Left ventricle myocardium inferior (tissue), 1 donor: ENCODE results near the gene CEP85L. TPM values are rescaled to one million over a fixed set of nuclear protein-coding genes. Genes with fewer than 3 reads are reported as not detected.

Experiments used
- DNase-seq: peaks from one replicate; pipeline ENCODE4 v3.0.0-alpha.2; 2020
- H3K27ac ChIP-seq: fragments of 200-600 bp; replicated peaks from 2 replicates; pipeline ENCODE4 v1.8.0; 2021
- H3K27me3 ChIP-seq: fragments of 200-600 bp; 2 replicates; pipeline ENCODE4 v1.8.0; 2021; ENCODE audit warnings: low read depth
- H3K36me3 ChIP-seq: fragments of 200-600 bp; 2 replicates; pipeline ENCODE4 v1.8.0; 2021
- H3K4me1 ChIP-seq: fragments of 200-600 bp; 2 replicates; pipeline ENCODE4 v1.8.0; 2021
- H3K4me3 ChIP-seq: fragments of 200-600 bp; 2 replicates; pipeline ENCODE4 v1.8.0; 2021; ENCODE audit warnings: mild to moderate bottlenecking, moderate library complexity
- H3K9me3 ChIP-seq: fragments of 200-600 bp; replicated peaks from 2 replicates; pipeline ENCODE4 v1.8.0; 2021
- CTCF ChIP-seq: fragments of 200-600 bp; IDR thresholded peaks from 2 replicates; pipeline ENCODE4 v1.8.0; 2021; ENCODE audit warnings: antibody characterized with exemption, mild to moderate bottlenecking, borderline replicate concordance
- intact Hi-C: fragments of 100-400 bp; cut with micrococcal nuclease; formaldehyde crosslinking; loops from one replicate; pipeline ENCODE4 v1.11.0; 2022
- total RNA-seq: library from RNA; stranded (reverse); fragmentation: NEBNext Ultra II Directional; extraction: Animal tissue kit (Norgen Biotek cat#: 25700); gene quantifications from one replicate; pipeline ENCODE4 v1.2.1, GENCODE V29; 2021
- donor health status: DM: no; HTN: yes; CAD: no; lungs with severe emphysema.

The CEP85L gene
- total RNA-seq, 1 donor from 2014 or later: 11.5 TPM

DNA sequence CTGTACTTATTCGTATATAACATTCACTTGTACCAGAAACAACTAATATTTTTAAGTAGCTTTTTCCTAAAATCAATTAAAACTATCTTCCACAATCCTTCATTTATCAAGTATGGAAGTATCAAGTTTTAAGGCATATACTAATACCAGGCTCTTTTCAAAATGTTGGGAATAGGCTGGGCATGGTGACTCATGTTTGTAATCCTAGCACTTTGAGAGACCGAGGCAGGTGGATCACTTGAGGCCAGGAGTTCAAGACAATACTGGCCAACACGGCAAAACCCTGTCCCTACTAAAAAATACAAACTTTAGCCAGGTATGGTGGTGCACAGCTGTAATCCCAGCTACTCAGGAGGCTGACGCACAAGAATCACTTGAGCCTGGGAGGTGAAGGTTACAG, 129.0 kb downstream of the CEP85L start:
- DNase-seq: no peak
- H3K27me3 ChIP-seq: no peaks in the 10 kb centered on the region
- H3K4me3 ChIP-seq: no peak overlapping the region
- peaks cover 30% of the 10 kb centered on the region for H3K4me1 ChIP-seq
- H3K9me3 ChIP-seq: no peaks in the 10 kb centered on the region
- TF ChIP-seq CTCF: no peak
- H3K27ac ChIP-seq: no peak overlapping the region
- peaks cover 20% of the 10 kb centered on the region for H3K36me3 ChIP-seq
- intact Hi-C loops: no loop called here

DNA sequence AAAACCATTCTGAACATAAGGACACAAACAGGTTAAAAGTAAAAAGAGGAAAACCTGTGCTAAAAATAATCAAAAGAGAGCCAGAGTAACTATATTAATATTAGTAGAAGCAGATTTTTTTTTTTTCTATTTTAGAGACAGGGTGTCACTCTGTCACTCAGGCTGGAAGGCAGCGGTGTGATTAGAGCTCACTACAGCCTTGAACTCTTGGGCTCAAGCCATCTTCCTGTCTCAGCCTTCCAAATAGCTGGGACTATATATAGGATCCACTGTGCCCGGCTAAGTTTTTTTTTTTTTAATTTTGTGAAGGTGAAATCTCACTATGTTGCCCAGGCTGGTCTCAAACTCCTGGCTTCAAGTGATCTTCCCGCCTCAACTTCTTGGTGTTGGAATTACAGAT, 136.7 kb downstream of the CEP85L start:
- Histone ChIP-seq H3K27me3 (no peaks in the 10 kb centered on the region), H3K36me3 (no peaks in the 10 kb centered on the region), H3K4me3 (peak overlapping the region; percentile 50), H3K9me3 (peaks cover 4% of the 10 kb centered on the region), H3K27ac (peak overlapping the region; percentile 87), H3K4me1 (peaks cover 10% of the 10 kb centered on the region)
- DNase-seq: peak; percentile 32
- intact Hi-C loops: loop anchor here (5.0 kb wide), 1 partner anchor 227 kb away; no protein-coding TSS in a partner anchor
- no peak for TF ChIP-seq CTCF

GRCh38 chr6:118511930-118512715, 139.3 kb downstream of the CEP85L start:
- peaks cover 4% of the 10 kb centered on the region for H3K9me3 ChIP-seq
- intact Hi-C loops: loop anchor here (5.0 kb wide), 1 partner anchor 225 kb away; no protein-coding TSS in a partner anchor
- peak overlapping the region; percentile 87 for H3K27ac ChIP-seq
- DNase-seq: no peak
- H3K4me1 ChIP-seq: peaks cover 18% of the 10 kb centered on the region
- peak overlapping the region; percentile 50 for H3K4me3 ChIP-seq
- no peaks in the 10 kb centered on the region for H3K27me3 ChIP-seq
- no peaks in the 10 kb centered on the region for H3K36me3 ChIP-seq
- TF ChIP-seq CTCF: no peak

GRCh38 chr6:118509009-118509617, 142.3 kb downstream of the CEP85L start:
- peaks cover 11% of the 10 kb centered on the region for H3K36me3 ChIP-seq
- peak overlapping the region; percentile 87 for H3K27ac ChIP-seq
- H3K4me1 ChIP-seq: peaks cover 31% of the 10 kb centered on the region
- peak overlapping the region; percentile 50 for H3K4me3 ChIP-seq
- H3K9me3 ChIP-seq: no peaks in the 10 kb centered on the region
- intact Hi-C loops: no loop called here
- TF ChIP-seq CTCF: peak; percentile 77
- DNase-seq: no peak
- H3K27me3 ChIP-seq: no peaks in the 10 kb centered on the region

DNA sequence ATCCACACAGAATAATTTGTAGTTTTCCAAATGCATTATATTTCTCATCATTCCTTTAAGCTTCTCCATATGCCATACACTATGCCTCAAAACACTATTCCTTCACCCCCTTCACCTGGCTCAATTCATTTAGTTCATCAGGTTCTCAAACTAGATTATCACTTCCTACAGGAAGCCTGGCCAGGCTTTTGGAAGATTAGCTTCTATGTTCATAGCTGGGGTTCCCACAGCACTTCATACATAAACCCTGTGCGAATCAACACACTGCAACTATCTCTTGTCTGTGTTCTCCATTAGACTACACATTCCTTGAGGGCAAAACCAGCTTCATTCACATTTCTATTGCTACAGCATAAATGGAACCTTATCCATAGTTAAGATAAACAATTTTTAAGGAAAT, 143.8 kb downstream of the CEP85L start:
- intact Hi-C loops: no loop called here
- peak overlapping the region; percentile 87 for H3K27ac ChIP-seq
- H3K27me3 ChIP-seq: no peaks in the 10 kb centered on the region
- H3K9me3 ChIP-seq: peaks cover 14% of the 10 kb centered on the region
- no peak overlapping the region for H3K4me3 ChIP-seq
- peaks cover 25% of the 10 kb centered on the region for H3K36me3 ChIP-seq
- TF ChIP-seq CTCF: no peak
- DNase-seq: no peak
- peaks cover 34% of the 10 kb centered on the region for H3K4me1 ChIP-seq
